NCI-H82 (cell line): ENCODE results near the gene NUFIP2.
"Not testable (repeated sequence)": the region's sequence is repeated elsewhere in the genome, so short reads cannot be mapped to it uniquely, and the experiment has no call there.

ENCODE experiments used
- DNase-seq: peaks from one replicate; lab custom pipeline; 2025; lab: John Stamatoyannopoulos, UW

Gene NUFIP2, protein sequence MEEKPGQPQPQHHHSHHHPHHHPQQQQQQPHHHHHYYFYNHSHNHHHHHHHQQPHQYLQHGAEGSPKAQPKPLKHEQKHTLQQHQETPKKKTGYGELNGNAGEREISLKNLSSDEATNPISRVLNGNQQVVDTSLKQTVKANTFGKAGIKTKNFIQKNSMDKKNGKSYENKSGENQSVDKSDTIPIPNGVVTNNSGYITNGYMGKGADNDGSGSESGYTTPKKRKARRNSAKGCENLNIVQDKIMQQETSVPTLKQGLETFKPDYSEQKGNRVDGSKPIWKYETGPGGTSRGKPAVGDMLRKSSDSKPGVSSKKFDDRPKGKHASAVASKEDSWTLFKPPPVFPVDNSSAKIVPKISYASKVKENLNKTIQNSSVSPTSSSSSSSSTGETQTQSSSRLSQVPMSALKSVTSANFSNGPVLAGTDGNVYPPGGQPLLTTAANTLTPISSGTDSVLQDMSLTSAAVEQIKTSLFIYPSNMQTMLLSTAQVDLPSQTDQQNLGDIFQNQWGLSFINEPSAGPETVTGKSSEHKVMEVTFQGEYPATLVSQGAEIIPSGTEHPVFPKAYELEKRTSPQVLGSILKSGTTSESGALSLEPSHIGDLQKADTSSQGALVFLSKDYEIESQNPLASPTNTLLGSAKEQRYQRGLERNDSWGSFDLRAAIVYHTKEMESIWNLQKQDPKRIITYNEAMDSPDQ

GRCh38 chr17:29293890-29294579 is at the start of gene NUFIP2:
NUFIP2 (minus strand) TSS chr17:29294148; CDS start chr17:29294059, 89 bp downstream.
- peak; percentile 100 for DNase-seq

DNA sequence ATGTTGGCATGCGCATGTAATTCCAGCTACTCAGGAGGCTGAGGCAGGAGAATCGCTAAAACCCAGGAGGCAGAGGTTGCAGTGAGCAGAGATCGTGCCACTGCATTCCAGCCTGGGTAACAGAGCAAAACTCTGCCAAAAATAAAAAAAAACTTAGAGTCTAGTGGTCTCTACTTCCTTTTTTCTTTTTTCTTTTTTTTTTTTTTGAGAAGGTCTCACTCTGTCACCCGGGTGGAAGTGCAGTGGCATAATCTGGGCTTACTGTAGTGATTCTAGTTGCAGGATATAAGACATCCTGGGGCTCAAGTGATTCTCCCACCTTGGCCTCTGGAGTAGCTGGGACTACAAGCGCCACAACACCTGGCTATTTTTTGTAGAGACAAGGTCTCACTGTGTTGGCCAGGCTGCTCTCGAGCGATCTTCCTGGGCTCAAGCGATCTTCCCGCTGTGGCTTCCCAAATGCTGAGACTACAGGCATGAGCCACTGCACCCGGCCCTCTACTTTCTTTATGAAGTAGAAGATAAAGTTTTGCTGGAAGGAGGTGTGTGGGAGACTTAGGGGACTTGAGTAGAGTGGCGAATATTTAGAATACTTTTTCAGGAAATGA is 48.3 kb upstream of the NUFIP2 start:
- no peak for DNase-seq

- DNase-seq: no peak
Measured at GRCh38 chr17:29341726-29342125, 47.8 kb upstream of the NUFIP2 start.

DNA sequence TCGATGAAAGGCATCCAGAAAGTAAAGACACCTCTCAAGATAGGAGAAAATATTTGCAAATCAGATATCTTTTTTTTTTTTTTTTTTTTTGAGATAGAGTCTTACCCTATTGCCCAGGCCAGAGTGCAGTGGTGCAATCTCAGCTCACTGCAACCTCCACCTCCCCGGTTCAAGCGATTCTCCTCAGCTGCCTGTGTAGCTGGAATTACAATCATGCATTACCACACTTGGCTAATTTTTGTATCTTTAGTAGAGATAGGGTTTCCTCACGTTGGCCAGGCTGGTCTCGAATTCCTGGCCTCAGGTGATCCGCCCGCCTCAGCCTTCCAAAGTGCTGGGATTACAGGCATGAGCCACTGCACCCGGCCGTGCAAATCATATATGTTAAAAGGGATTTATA is 45.1 kb upstream of the NUFIP2 start:
- DNase-seq: not testable (repeated sequence)

GRCh38 chr17:29331708-29332085 is 37.7 kb upstream of the NUFIP2 start:
- no peak for DNase-seq

- no peak for DNase-seq
Measured at GRCh38 chr17:29331075-29331707, 37.2 kb upstream of the NUFIP2 start.

DNA sequence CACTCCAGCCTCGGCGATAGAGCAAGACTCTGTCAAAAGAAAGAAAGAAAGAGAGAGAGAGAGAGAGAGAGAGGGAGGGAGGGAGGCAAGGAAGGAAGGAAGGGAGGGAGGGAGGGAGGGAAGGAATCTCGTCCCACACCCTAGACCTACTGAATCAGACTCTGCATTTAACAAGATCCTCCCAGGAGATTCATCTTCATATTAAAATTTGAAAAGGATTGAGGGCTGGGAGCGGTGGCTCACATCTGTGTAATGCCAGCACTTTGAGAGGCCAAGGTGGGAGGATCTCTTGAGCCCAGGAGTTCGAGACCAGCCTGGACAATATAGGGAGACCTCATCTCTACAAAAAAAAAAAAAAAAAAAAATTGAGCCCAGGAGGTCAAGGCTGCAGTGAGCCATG is 33.5 kb upstream of the NUFIP2 start:
- no peak for DNase-seq

DNA sequence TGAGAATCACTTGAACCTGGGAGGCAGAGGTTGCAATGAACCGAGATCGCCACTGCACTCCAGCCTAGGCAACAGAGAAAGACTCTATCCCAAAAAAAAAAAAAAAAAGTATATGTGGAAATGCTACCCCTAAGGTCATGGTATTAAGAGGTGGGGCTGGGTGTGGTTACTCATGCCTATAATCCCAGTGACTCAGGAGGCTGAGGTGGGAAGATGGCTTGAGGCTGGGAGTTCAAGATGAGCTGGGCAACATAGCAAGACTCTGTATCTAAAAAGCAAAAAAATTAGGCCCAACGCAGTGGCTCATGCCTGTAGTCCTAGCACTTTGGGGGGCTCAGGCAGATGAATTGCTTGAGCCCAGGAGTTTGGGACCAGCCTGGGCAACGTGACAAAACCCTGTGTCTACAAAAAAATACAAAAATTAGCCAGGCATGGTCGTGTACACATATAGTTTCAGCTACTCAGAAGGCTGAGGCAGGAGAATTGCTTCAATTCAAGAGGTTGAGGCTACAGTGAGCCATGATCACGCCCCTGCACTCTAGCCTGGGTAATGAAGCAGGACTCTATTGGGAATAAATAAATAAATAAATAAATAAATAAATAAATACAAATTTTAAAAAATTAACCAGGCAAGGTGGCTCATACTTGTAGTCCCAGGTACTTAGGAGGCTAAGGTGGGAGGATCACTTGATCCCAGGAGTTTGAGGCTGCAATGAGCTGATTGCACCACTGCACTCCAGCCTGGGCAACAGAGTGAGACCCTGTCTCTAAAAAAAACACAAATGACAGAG is 32.3 kb upstream of the NUFIP2 start:
- DNase-seq: no peak

DNA sequence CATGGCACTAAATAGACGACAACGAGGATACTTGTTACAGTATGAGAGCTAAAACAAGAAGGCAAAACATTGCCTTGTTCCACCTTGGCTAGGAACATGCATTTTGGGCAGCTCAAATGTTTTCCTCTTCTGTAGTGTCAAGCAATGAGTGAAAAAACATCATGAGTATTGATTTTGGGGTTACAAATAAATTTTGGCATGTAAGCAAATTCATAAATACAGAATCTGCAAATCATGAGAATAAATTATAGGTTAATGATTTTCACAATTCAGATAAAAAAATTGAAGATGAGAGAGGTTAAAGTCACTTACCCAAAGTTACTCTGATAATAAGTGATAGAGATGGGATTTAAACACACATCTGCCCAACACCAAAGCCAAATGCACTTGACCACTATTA is 28.4 kb upstream of the NUFIP2 start:
- no peak for DNase-seq

- no peak for DNase-seq
Measured at GRCh38 chr17:29303386-29303785, 9.4 kb upstream of the NUFIP2 start.

- DNase-seq: no peak
Measured at GRCh38 chr17:29299031-29299430, 5.1 kb upstream of the NUFIP2 start.

GRCh38 chr17:29295420-29295819 is 1.5 kb upstream of the NUFIP2 start:
- DNase-seq: no peak

- DNase-seq: no peak
Measured at GRCh38 chr17:29294580-29294900, 592 bp upstream of the NUFIP2 start.

- DNase-seq: peak; percentile 79
Measured at GRCh38 chr17:29292992-29293889, 707 bp downstream of the NUFIP2 start.

DNA sequence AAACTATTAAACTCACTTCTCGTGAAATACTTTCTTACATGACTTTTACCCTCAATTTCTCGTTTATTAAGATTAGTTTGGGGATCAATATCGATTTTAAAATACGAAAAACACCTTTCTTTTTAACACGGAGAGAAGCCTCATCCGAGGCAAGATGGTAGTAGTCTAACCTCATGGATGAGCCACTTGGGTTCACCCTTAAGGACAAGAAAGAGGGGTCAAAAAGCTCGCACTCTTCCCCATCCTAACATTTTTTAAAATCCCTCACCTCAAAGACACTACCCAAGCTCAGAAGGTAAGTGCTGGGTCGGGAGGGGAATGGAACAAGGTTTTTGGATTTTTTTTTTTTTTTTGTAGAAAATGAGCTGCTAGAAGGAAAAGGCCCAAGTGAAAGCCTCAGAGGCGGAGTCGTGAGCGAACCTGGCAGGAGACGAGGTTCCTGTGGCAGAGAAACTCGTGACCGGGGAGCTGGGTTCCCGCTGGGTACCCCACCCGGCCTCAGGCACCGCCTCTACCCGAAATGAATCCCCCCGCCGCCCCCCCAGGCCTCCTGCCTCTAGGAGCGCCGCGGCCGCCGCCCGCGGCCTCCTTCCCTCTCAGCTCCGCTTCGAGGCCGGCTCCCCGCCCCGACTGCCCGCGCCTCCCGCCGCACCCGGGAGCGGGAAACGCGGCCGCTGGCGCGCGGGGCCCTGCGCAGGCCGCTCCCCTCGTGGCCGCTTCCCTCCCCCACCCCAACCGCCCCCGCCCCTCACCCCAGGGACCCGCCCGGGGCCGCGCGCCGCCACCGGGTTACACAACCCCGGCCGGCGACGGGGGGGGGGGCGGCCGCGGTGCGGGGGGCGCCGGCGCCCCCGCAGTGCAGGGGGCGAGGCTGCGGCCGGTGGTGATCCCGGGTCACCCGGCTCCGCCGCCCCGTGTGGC is 1.6 kb downstream of the NUFIP2 start:
- DNase-seq: peak; percentile 70

- DNase-seq: peak; percentile 85
Measured at GRCh38 chr17:29291163-29291752, 2.7 kb downstream of the NUFIP2 start.

GRCh38 chr17:29289852-29290251 is 4.1 kb downstream of the NUFIP2 start:
- DNase-seq: no peak

GRCh38 chr17:29283961-29284360 is 10.0 kb downstream of the NUFIP2 start:
- DNase-seq: no peak

- DNase-seq: no peak
Measured at GRCh38 chr17:29283496-29283895, 10.5 kb downstream of the NUFIP2 start.
